Upper lobe of left lung (tissue), 4 donors: ENCODE measurements around the gene ITGA11.

Experiments used
- EP300 ChIP-seq, 4 donors: sonication (generic); formaldehyde crosslinking; IDR thresholded peaks; one replicate each; pipeline ENCODE4 v1.5.1; 2017; ENCODE audit warnings: antibody characterized with exemption in 4 of 4, control low read depth in 2 of 4
- POLR2AphosphoS5 ChIP-seq, 2 donors: sonication (generic); formaldehyde crosslinking; IDR thresholded peaks; one replicate each; pipeline ENCODE4 v1.5.1; 2017; ENCODE audit warnings: antibody characterized with exemption in 2 of 2
- TF ChIP-seq, protein P1 (sequence below), 6 experiments: fragments of 450-650 bp in 4 of 6; fragments of 200-600 bp in 2 of 6; sonication (generic) in 2 of 6; IDR thresholded peaks; one replicate each; pipeline ENCODE4 v1.5.1; 2016 to 2019; ENCODE audit warnings: antibody characterized with exemption in 6 of 6

DNA sequence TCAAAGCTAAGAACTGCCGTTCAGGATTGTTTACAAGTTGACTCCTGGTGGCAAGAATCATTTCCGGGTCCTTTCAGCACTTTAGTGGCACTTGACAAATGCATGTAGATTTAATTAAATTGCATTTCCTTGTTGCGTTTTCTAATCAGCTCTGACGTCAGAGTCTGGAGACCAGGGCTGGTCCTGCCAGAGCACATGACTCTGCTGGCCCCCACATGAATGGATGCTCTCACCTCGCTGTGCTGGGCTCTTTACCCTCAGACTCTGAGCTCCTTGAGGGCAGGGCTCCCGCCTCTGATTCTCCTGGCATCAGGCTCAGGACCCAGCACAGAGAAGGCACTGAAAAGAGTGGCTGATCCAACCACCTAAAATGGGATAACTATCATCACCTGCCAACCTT lies 85.0 kb downstream of the ITGA11 start:
- TF ChIP-seq, protein P1, sequence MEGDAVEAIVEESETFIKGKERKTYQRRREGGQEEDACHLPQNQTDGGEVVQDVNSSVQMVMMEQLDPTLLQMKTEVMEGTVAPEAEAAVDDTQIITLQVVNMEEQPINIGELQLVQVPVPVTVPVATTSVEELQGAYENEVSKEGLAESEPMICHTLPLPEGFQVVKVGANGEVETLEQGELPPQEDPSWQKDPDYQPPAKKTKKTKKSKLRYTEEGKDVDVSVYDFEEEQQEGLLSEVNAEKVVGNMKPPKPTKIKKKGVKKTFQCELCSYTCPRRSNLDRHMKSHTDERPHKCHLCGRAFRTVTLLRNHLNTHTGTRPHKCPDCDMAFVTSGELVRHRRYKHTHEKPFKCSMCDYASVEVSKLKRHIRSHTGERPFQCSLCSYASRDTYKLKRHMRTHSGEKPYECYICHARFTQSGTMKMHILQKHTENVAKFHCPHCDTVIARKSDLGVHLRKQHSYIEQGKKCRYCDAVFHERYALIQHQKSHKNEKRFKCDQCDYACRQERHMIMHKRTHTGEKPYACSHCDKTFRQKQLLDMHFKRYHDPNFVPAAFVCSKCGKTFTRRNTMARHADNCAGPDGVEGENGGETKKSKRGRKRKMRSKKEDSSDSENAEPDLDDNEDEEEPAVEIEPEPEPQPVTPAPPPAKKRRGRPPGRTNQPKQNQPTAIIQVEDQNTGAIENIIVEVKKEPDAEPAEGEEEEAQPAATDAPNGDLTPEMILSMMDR (IDR thresholded peaks at IDR 0.05): no peak
- no peak for TF ChIP-seq POLR2AphosphoS5 (IDR thresholded peaks at IDR 0.05)
- no peak for TF ChIP-seq EP300 (IDR thresholded peaks at IDR 0.05)
